ENCODE measurements around the gene TMEM126B. TPM values are rescaled to one million over a fixed set of nuclear protein-coding genes. Genes with fewer than 3 reads are reported as not detected.

The TMEM126B gene
- total and polyA plus RNA-seq, 10 of the 15 experiments (the other 5 are each of a cell fraction or from before 2014, with no cell fraction given) = 36.9 to 117 (median 70.3) TPM

DNA sequence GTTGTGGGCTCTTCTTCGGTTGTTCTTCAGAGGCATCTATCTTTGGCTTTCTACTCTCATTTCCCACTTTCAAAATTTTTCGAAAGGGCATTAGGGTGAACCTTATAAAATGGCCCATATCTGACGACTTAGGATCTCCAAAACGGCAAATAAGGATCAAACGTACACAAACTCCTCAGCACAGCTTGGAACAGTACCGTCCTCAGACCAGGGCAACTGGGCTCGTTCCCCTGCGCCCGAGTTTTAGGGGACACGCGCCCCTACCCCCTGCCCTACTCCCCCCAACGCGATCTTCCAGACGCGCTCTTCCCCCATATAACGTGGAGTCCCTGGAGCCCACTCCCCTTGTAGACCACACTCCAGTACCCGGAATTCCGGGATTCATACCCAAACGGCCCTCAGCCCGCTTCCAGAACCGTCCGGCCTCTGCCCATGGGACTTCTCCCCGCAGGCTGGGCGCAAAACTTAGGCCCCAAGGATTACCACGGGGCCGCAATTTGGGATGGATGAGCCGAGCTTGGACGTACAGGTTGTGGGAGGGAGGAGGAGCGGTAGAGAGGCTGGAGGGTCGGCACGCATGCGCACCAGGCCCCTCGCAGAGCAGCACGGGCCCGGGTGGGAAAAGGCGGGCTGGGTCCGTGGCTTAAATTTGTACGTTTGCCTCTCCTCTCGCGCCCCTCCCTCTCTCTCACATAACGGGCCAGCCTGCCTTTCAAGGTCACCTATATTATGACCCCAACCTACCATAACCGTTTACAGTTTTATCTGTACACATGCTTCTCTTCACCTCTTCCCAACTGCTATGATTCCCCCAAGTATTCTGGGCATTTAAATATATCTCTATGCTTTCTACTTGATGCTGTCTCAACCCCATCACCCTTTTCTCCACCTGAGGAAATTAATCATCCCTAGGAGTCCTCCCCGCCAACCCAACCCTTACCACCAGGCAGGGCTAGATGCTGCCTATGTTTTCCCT is 54.2 kb downstream of the TMEM126B start:
- H3K4me3 ChIP-seq = peak overlapping the region; percentile 95
- H3K9ac ChIP-seq (ENCODE audit: control insufficient read depth, insufficient read depth, low read length) = peak overlapping the region; percentile 66
- POLR2A ChIA-PET = interaction anchor here (1.0 to 1.4 kb wide), 2 partner anchors 30 to 35 kb away, joined by 3 to 4 read pairs; partner anchors contain the start of gene TMEM126A
- no peak for TF ChIP-seq POU2F2 (IDR thresholded peaks at IDR 0.05; ENCODE audit: borderline replicate concordance, low read depth, low read length)
- no peak for TF ChIP-seq GATAD2B (conservative IDR thresholded peaks at IDR 0.05; ENCODE audit: low read depth)
- 0 out of 2 replicates have a peak, but pooled peaks have one; percentile 27 for TF ChIP-seq LARP7 (IDR thresholded peaks at IDR 0.05)
- TF ChIP-seq YBX1 (IDR thresholded peaks at IDR 0.05) = no peak
- peak; percentile 13 to 61; a peak in 2 of 4 replicates for TF ChIP-seq BHLHE40 (IDR thresholded peaks at IDR 0.05; ENCODE audit: borderline replicate concordance in 1 of 2, low read depth in 2 of 2, low read length in 1 of 2)
- TF ChIP-seq, protein P1, sequence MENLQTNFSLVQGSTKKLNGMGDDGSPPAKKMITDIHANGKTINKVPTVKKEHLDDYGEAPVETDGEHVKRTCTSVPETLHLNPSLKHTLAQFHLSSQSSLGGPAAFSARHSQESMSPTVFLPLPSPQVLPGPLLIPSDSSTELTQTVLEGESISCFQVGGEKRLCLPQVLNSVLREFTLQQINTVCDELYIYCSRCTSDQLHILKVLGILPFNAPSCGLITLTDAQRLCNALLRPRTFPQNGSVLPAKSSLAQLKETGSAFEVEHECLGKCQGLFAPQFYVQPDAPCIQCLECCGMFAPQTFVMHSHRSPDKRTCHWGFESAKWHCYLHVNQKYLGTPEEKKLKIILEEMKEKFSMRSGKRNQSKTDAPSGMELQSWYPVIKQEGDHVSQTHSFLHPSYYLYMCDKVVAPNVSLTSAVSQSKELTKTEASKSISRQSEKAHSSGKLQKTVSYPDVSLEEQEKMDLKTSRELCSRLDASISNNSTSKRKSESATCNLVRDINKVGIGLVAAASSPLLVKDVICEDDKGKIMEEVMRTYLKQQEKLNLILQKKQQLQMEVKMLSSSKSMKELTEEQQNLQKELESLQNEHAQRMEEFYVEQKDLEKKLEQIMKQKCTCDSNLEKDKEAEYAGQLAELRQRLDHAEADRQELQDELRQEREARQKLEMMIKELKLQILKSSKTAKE (IDR thresholded peaks at IDR 0.05; ENCODE audit: low read depth, poor library complexity, severe bottlenecking) = no peak
- no peak for TF ChIP-seq STAT3 (IDR thresholded peaks at IDR 0.05; ENCODE audit: low read depth, low read length)
- TF ChIP-seq RAD21 (IDR thresholded peaks at IDR 0.05; ENCODE audit: insufficient read depth, low read depth, low read length) = no peak
- no peak for TF ChIP-seq ZNF217 (IDR thresholded peaks at IDR 0.05)
- peak; percentile 35; the same call in 1 of the 2 replicates for TF ChIP-seq IKZF1 (conservative IDR thresholded peaks at IDR 0.05)
- no peak for TF ChIP-seq MEF2B (IDR thresholded peaks at IDR 0.05; ENCODE audit: partially characterized antibody, poor library complexity, severe bottlenecking)
- no peak for TF ChIP-seq TARDBP (IDR thresholded peaks at IDR 0.05; ENCODE audit: borderline replicate concordance)
- no peak for TF ChIP-seq ZZZ3 (IDR thresholded peaks at IDR 0.05; ENCODE audit: control insufficient read depth, insufficient read length, low read depth)
- TF ChIP-seq, protein P2, sequence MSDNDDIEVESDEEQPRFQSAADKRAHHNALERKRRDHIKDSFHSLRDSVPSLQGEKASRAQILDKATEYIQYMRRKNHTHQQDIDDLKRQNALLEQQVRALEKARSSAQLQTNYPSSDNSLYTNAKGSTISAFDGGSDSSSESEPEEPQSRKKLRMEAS (IDR thresholded peaks at IDR 0.05; ENCODE audit: low read depth, low read length) = no peak
- peak; percentile 72 for TF ChIP-seq POLR2A (IDR thresholded peaks at IDR 0.05; ENCODE audit: low read depth, low read length)
- TF ChIP-seq PAX8 (IDR thresholded peaks at IDR 0.05) = no peak
- TF ChIP-seq ZNF274 (IDR thresholded peaks at IDR 0.05; ENCODE audit: insufficient read depth, insufficient read length) = no peak
- TF ChIP-seq IRF3 (IDR thresholded peaks at IDR 0.05) = no peak
- no peak for TF ChIP-seq SMAD1 (IDR thresholded peaks at IDR 0.05; ENCODE audit: low read depth, partially characterized antibody)

More for the DNA sequence above, 54.2 kb downstream of the TMEM126B start:
- peak; percentile 79 for FAIRE-seq
- DNase-seq (ENCODE audit: low read depth, low spot score) = no peak
- BruUV-seq (replicated peaks) = TSS peak; percentile 47
- Histone ChIP-seq H3K4me1 (ENCODE audit: control insufficient read depth, insufficient read depth, low read length) (peaks cover 5% of the 10 kb centered on the region; the same call in 1 of the 2 replicates), H4K20me1 (ENCODE audit: control insufficient read depth, insufficient read depth) (no peaks in the 10 kb centered on the region), H3K27me3 (replicated peaks in 1 of 2; ENCODE audit: control insufficient read depth in 2 of 2, insufficient read depth in 2 of 2, low read length in 1 of 2) (0 out of 4 replicates have a peak, but pooled peaks cover 0 to 3% of the 10 kb centered on the region in 2 experiments), H2AFZ (ENCODE audit: control insufficient read depth, low read depth, low read length) (peak overlapping the region; percentile 93), H3K79me2 (ENCODE audit: control insufficient read depth, insufficient read depth, low read length) (no peaks in the 10 kb centered on the region), H3K27ac (ENCODE audit: control insufficient read depth, insufficient read depth) (peak overlapping the region; percentile 47), H3K4me2 (ENCODE audit: control insufficient read depth, insufficient read depth) (peak overlapping the region; percentile 55), H3K36me3 (ENCODE audit: control insufficient read depth in 2 of 2, insufficient read depth in 2 of 2, low read length in 1 of 2) (no peaks in the 10 kb centered on the region), H3K9me3 (replicated peaks; ENCODE audit: control insufficient read depth, insufficient read depth, low read length) (no peaks in the 10 kb centered on the region; the same call in 2 of the 3 replicates)
- ChIA-PET RAD21 (ENCODE audit: unreplicated experiment) (no interaction called here), SMC1A (ENCODE audit: uncharacterized antibody, unreplicated experiment) (interaction anchor here (1.0 to 1.5 kb wide), 2 partner anchors 88 to 342 kb away, joined by 3 to 4 read pairs; no protein-coding TSS in a partner anchor), CTCF (interaction anchor here (3.4 to 4.7 kb wide), 2 partner anchors 10 to 14 kb away, joined by 8 to 27 read pairs; no protein-coding TSS in a partner anchor)
- intact Hi-C loops (cut with micrococcal nuclease; ENCODE audit: unreplicated experiment) (no loop called here), in situ Hi-C loops (cut with MboI) (no loop called here)
- WGBS (ENCODE audit: insufficient coverage, insufficient replicate concordance, low lambda C conversion rate, missing lambda C conversion rate) = 3% methylated on average over 31 of the region's 43 CpGs
- ATAC-seq = peak; percentile 95

Measured in GM12878 (cell line).